NB4 (cell line): ENCODE data around the gene D2HGDH.

Experiments used
- TF ChIP-seq, protein P1 (sequence below): IDR thresholded peaks from one replicate; pipeline ENCODE4 v1.5.1; 2012; ENCODE audit warnings: low read depth, low read length
- TF ChIP-seq, protein P2 (sequence below): IDR thresholded peaks from 2 replicates; pipeline ENCODE4 v1.6.1; 2011; ENCODE audit warnings: low read depth, low read length

- TF ChIP-seq, protein P1, sequence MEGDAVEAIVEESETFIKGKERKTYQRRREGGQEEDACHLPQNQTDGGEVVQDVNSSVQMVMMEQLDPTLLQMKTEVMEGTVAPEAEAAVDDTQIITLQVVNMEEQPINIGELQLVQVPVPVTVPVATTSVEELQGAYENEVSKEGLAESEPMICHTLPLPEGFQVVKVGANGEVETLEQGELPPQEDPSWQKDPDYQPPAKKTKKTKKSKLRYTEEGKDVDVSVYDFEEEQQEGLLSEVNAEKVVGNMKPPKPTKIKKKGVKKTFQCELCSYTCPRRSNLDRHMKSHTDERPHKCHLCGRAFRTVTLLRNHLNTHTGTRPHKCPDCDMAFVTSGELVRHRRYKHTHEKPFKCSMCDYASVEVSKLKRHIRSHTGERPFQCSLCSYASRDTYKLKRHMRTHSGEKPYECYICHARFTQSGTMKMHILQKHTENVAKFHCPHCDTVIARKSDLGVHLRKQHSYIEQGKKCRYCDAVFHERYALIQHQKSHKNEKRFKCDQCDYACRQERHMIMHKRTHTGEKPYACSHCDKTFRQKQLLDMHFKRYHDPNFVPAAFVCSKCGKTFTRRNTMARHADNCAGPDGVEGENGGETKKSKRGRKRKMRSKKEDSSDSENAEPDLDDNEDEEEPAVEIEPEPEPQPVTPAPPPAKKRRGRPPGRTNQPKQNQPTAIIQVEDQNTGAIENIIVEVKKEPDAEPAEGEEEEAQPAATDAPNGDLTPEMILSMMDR: no peak
- TF ChIP-seq, protein P2, sequence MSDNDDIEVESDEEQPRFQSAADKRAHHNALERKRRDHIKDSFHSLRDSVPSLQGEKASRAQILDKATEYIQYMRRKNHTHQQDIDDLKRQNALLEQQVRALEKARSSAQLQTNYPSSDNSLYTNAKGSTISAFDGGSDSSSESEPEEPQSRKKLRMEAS: peak; percentile 88
These were observed 32.9 kb upstream of the D2HGDH start, which contains the start of gene ING5 for GRCh38 chr2:241701399-241702154.
